HCT116 (cell line): ENCODE data around the gene IFIT1. TPM values are rescaled to one million over a fixed set of nuclear protein-coding genes. Genes with fewer than 3 reads are reported as not detected.

ENCODE experiments used
- ATAC-seq: fragments of 200-7000 bp; cut with Tn5 transposase; 2 replicates; pipeline ENCODE4 v1.9.1; 2020; ENCODE audit warnings: mild to moderate bottlenecking, moderate library complexity
- BruUV-seq: library from RNA; stranded (reverse); fragments of 400-500 nt; replicated peaks from 2 replicates; lab custom pipeline; 2021; lab: Mats Ljungman, UMichigan
- CTCF ChIA-PET: fragments of 300-600 bp; sonication (Branson Sonifier 250); formaldehyde crosslinking; loops from one replicate; lab custom pipeline; 2021; ENCODE audit warnings: antibody characterized with exemption; lab: Charles Lee
- POLR2A ChIA-PET: fragments of 300-600, 350-600 bp; sonication (Branson Sonifier 250); formaldehyde crosslinking; loops from one replicate; lab custom pipeline; 2021; ENCODE audit warnings: antibody characterized with exemption; lab: Charles Lee
- RAD21 ChIA-PET, 2 experiments: fragments of 300-600 bp; sonication (Branson Sonifier 250); formaldehyde crosslinking; loops; one replicate each; lab custom pipeline; 2023; ENCODE audit warnings: low total read pairs in 2 of 2; ENCODE audit not compliant: uncharacterized antibody in 2 of 2, unreplicated experiment in 2 of 2, low non-redundant PET in 1 of 2; lab: Charles Lee
- DNase-seq: peaks from one replicate; pipeline ENCODE4 v3.0.0-alpha.2; 2010; ENCODE audit warnings: low read depth, low spot score
- H2AFZ ChIP-seq: fragments of 200-600 bp; shearing (Covaris generic), sonication (generic); 2 replicates; pipeline ENCODE4 v1.6.1; 2017; ENCODE audit warnings: low read depth, mixed run types, mixed read lengths, antibody characterized with exemption, low read length; ENCODE audit not compliant: poor library complexity, severe bottlenecking
- H3K27ac ChIP-seq: 2 replicates; pipeline ENCODE4 v1.5.1; 2012; ENCODE audit warnings: low read depth, low read length
- H3K27me3 ChIP-seq: fragments of 200-600 bp; sonication (generic); 2 replicates; pipeline ENCODE4 v1.6.1; 2016; ENCODE audit warnings: mixed run types, low read length, mixed read lengths; ENCODE audit not compliant: insufficient read depth
- H3K36me3 ChIP-seq, 2 experiments: fragments of 200-500 bp in 1 of 2; fragments of 200-600 bp in 1 of 2; sonication (Bioruptor generic) in 1 of 2; sonication (generic) in 1 of 2; 2 replicates each; pipeline versions ENCODE4 v1.5.1 to v1.6.1; 2014 to 2016; ENCODE audit warnings: low read length in 2 of 2, inconsistent platforms in 1 of 2, mixed read lengths in 1 of 2, mixed run types in 1 of 2; ENCODE audit not compliant: insufficient read depth in 2 of 2, control insufficient read depth in 1 of 2
- H3K4me1 ChIP-seq, 2 experiments: fragments of 200-600 bp in 1 of 2; sonication (generic) in 1 of 2; 2 replicates each; pipeline versions ENCODE4 v1.5.1 to v1.6.1; 2012 to 2017; ENCODE audit warnings: low read length in 2 of 2, inconsistent platforms in 1 of 2, mild to moderate bottlenecking in 1 of 2, mixed read lengths in 1 of 2, mixed run types in 1 of 2, moderate library complexity in 1 of 2; ENCODE audit not compliant: insufficient read depth in 2 of 2, control insufficient read depth in 1 of 2
- H3K4me2 ChIP-seq: fragments of 200-600 bp; sonication (generic); 2 replicates; pipeline ENCODE4 v1.6.1; 2017; ENCODE audit warnings: mixed run types, low read length, mixed read lengths
- H3K4me3 ChIP-seq, 2 experiments: fragments of 200-600 bp in 1 of 2; sonication (generic) in 1 of 2; replicated peaks in 1 of 2; 2 replicates each; pipeline ENCODE4 v1.5.1; 2011 to 2016; ENCODE audit warnings: low read length in 2 of 2, control low read depth in 1 of 2, low read depth in 1 of 2, mild to moderate bottlenecking in 1 of 2, mixed read lengths in 1 of 2, mixed run types in 1 of 2
- H3K79me2 ChIP-seq: fragments of 200-600 bp; sonication (generic); 2 replicates; pipeline ENCODE4 v1.6.1; 2017; ENCODE audit warnings: mild to moderate bottlenecking, mixed run types, low read length, moderate library complexity, mixed read lengths; ENCODE audit not compliant: insufficient read depth
- H3K9ac ChIP-seq: fragments of 200-600 bp; sonication (generic); 2 replicates; pipeline ENCODE4 v1.6.1; 2016; ENCODE audit warnings: low read length, mixed read lengths
- H3K9me2 ChIP-seq: fragments of 200-600 bp; sonication (generic), shearing (Covaris generic); 2 replicates; pipeline ENCODE4 v1.6.1; 2017; ENCODE audit warnings: mixed run types, mild to moderate bottlenecking, moderate library complexity; ENCODE audit not compliant: insufficient read depth
- H3K9me3 ChIP-seq, 2 experiments: fragments of 200-500 bp in 1 of 2; fragments of 200-600 bp in 1 of 2; sonication (Bioruptor generic) in 1 of 2; sonication (generic) in 1 of 2; 2 replicates each; pipeline ENCODE4 v1.6.1; 2014 to 2017; ENCODE audit warnings: low read length in 2 of 2, mixed read lengths in 2 of 2, inconsistent platforms in 1 of 2, low read depth in 1 of 2, mild to moderate bottlenecking in 1 of 2, mixed run types in 1 of 2, moderate library complexity in 1 of 2; ENCODE audit not compliant: control insufficient read depth in 1 of 2, insufficient read depth in 1 of 2
- H4K20me1 ChIP-seq: fragments of 200-600 bp; sonication (generic), shearing (Covaris generic); 2 replicates; pipeline ENCODE4 v1.6.1; 2017; ENCODE audit warnings: mixed run types, mild to moderate bottlenecking, moderate library complexity; ENCODE audit not compliant: insufficient read depth
- CBX3 ChIP-seq: IDR thresholded peaks from 2 replicates; pipeline ENCODE4 v1.6.1; 2012; ENCODE audit warnings: low read depth
- CTCF ChIP-seq, 3 experiments: fragments of 200-600 bp in 1 of 3; sonication (generic) in 1 of 3; IDR thresholded peaks in 2 of 3; conservative IDR thresholded peaks in 1 of 3; 2 replicates each; pipeline ENCODE4 v1.5.1; 2012 to 2017; ENCODE audit warnings: low read depth in 2 of 3, low read length in 2 of 3, antibody characterized with exemption in 1 of 3, borderline replicate concordance in 1 of 3, control low read depth in 1 of 3, mild to moderate bottlenecking in 1 of 3, mixed read lengths in 1 of 3, mixed run types in 1 of 3, moderate library complexity in 1 of 3; ENCODE audit not compliant: insufficient read depth in 1 of 3
- EGR1 ChIP-seq: IDR thresholded peaks from 2 replicates; pipeline ENCODE4 v1.6.1; 2012; ENCODE audit warnings: low read depth
- EZH2 ChIP-seq: fragments of 200-600 bp; sonication (generic); IDR thresholded peaks from 2 replicates; pipeline ENCODE4 v1.6.1; 2017; ENCODE audit warnings: antibody characterized with exemption, mixed run types
- POLR2A ChIP-seq: IDR thresholded peaks from 2 replicates; pipeline ENCODE4 v1.7.0; 2011; ENCODE audit warnings: borderline replicate concordance; ENCODE audit not compliant: insufficient read depth, insufficient read length; ENCODE audit errors: extremely low read depth
- POLR2AphosphoS5 ChIP-seq: IDR thresholded peaks from 2 replicates; pipeline ENCODE4 v1.6.1; 2011; ENCODE audit warnings: mild to moderate bottlenecking, low read depth, low read length, moderate library complexity
- RAD21 ChIP-seq: IDR thresholded peaks from 2 replicates; pipeline ENCODE4 v1.6.1; 2012; ENCODE audit warnings: low read depth, mild to moderate bottlenecking
- REST ChIP-seq: IDR thresholded peaks from 2 replicates; pipeline ENCODE4 v1.6.1; 2012; ENCODE audit warnings: low read depth
- SP1 ChIP-seq: IDR thresholded peaks from 2 replicates; pipeline ENCODE4 v1.6.1; 2012; ENCODE audit warnings: low read depth
- SRF ChIP-seq: IDR thresholded peaks from 2 replicates; pipeline ENCODE4 v1.6.1; 2012; ENCODE audit warnings: low read depth
- TCF7L2 ChIP-seq: IDR thresholded peaks from 2 replicates; pipeline ENCODE4 v1.7.0; 2011; ENCODE audit warnings: borderline replicate concordance, inconsistent platforms; ENCODE audit not compliant: insufficient read depth, insufficient read length; ENCODE audit errors: extremely low read depth
- YY1 ChIP-seq: IDR thresholded peaks from 2 replicates; pipeline ENCODE4 v1.6.1; 2011; ENCODE audit warnings: low read length, low read depth, moderate library complexity, mild to moderate bottlenecking; ENCODE audit not compliant: insufficient replicate concordance; ENCODE audit errors: extremely low read depth
- ZFX ChIP-seq: fragments of 450-650 bp; IDR thresholded peaks from 2 replicates; pipeline ENCODE4 v1.6.1; 2017
- intact Hi-C: fragments of 100-400 bp; cut with micrococcal nuclease; formaldehyde crosslinking; loops from 2 replicates; pipeline ENCODE4 v1.10.0; 2022
- total RNA-seq: library from RNA; stranded (reverse); gene quantifications from one replicate; pipeline ENCODE4 v1.2.1, GENCODE V29; 2021; ENCODE audit not compliant: unreplicated experiment
- TF ChIP-seq, protein P1 (sequence below): IDR thresholded peaks from 2 replicates; pipeline ENCODE4 v1.6.1; 2012
- TF ChIP-seq, protein P2 (sequence below): IDR thresholded peaks from 2 replicates; pipeline ENCODE4 v1.6.1; 2012

Gene IFIT1
- total RNA-seq, 1 experiment from 2014 or later = 3.6 TPM

- Histone ChIP-seq H3K79me2 (no peaks in the 10 kb centered on the region), H2AFZ (no peak overlapping the region), H3K27ac (no peak overlapping the region), H3K4me2 (no peak overlapping the region), H3K9ac (no peak overlapping the region), H3K4me3 (no peak overlapping the region), H3K4me1 (peaks cover 2 to 11% of the 10 kb centered on the region in 2 experiments; a peak in 3 of 4 replicates), H4K20me1 (no peaks in the 10 kb centered on the region), H3K9me3 (no peaks in the 10 kb centered on the region), H3K27me3 (no peaks in the 10 kb centered on the region), H3K36me3 (no peaks in the 10 kb centered on the region), H3K9me2 (no peaks in the 10 kb centered on the region)
- DNase-seq (no peak), ATAC-seq (no peak)
- ChIA-PET CTCF (no interaction called here), RAD21 (no interaction called here), POLR2A (no interaction called here)
- intact Hi-C loops = no loop called here
- BruUV-seq = no TSS peak
- TF ChIP-seq RAD21 (no peak), ZFX (no peak), YY1 (no peak), REST (no peak), POLR2A (no peak), EZH2 (no peak), TCF7L2 (no peak), EGR1 (no peak), CBX3 (no peak), SP1 (no peak), CTCF (IDR thresholded peaks at IDR 0.05 in 2 of 3, conservative IDR thresholded peaks at IDR 0.05 in 1 of 3; ENCODE audit: borderline replicate concordance in 1 of 3, insufficient read depth in 1 of 3, low read depth in 2 of 3, low read length in 2 of 3) (no peak), SRF (no peak), POLR2AphosphoS5 (no peak)
- TF ChIP-seq, protein P1, sequence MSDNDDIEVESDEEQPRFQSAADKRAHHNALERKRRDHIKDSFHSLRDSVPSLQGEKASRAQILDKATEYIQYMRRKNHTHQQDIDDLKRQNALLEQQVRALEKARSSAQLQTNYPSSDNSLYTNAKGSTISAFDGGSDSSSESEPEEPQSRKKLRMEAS = no peak
- TF ChIP-seq, protein P2, sequence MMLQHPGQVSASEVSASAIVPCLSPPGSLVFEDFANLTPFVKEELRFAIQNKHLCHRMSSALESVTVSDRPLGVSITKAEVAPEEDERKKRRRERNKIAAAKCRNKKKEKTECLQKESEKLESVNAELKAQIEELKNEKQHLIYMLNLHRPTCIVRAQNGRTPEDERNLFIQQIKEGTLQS = no peak
Measured at GRCh38 chr10:89393898-89394297, 1.5 kb downstream of the IFIT1 start.
